BLaER1 (cell line): ENCODE results near the gene SSX2.
"Not testable (repeated sequence)": the region's sequence is repeated elsewhere in the genome, so short reads cannot be mapped to it uniquely, and the experiment has no call there.

Experiments
- H3K27ac ChIP-seq: shearing (Covaris generic); formaldehyde crosslinking; 2 replicates; pipeline ENCODE4 v1.8.1; 2022
- H3K27me3 ChIP-seq: shearing (Covaris generic); formaldehyde crosslinking; 2 replicates; pipeline ENCODE4 v1.8.1; 2022
- H3K36me3 ChIP-seq: shearing (Covaris generic); formaldehyde crosslinking; 2 replicates; pipeline ENCODE4 v1.8.1; 2022
- H3K4me1 ChIP-seq: shearing (Covaris generic); formaldehyde crosslinking; 2 replicates; pipeline ENCODE4 v1.8.1; 2022
- H3K4me2 ChIP-seq: shearing (Covaris generic); formaldehyde crosslinking; 2 replicates; pipeline ENCODE4 v1.8.1; 2022
- H3K4me3 ChIP-seq: shearing (Covaris generic); formaldehyde crosslinking; 2 replicates; pipeline ENCODE4 v1.8.1; 2022
- H3K9ac ChIP-seq: shearing (Covaris generic); formaldehyde crosslinking; 2 replicates; pipeline ENCODE4 v1.8.1; 2022
- H3K9me3 ChIP-seq: shearing (Covaris generic); formaldehyde crosslinking; 2 replicates; pipeline ENCODE4 v1.8.1; 2022
- H4K20me1 ChIP-seq: shearing (Covaris generic); formaldehyde crosslinking; 2 replicates; pipeline ENCODE4 v1.8.1; 2022
- Cebpa-rat ChIP-seq: shearing (Covaris generic); IDR thresholded peaks from 2 replicates; pipeline ENCODE4 v1.8.1; 2022

Gene SSX2, protein sequence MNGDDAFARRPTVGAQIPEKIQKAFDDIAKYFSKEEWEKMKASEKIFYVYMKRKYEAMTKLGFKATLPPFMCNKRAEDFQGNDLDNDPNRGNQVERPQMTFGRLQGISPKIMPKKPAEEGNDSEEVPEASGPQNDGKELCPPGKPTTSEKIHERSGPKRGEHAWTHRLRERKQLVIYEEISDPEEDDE

GRCh38 chrX:52707078-52707477, at the start of gene SSX2:
SSX2 (minus strand) TSS chrX:52707178; CDS start chrX:52705749, 1,429 bp downstream.
- H3K27ac ChIP-seq, H3K4me2 ChIP-seq, H4K20me1 ChIP-seq, H3K4me1 ChIP-seq, H3K9me3 ChIP-seq, H3K27me3 ChIP-seq, H3K4me3 ChIP-seq, H3K9ac ChIP-seq, H3K36me3 ChIP-seq: not testable (repeated sequence)

- H3K4me3 ChIP-seq, H4K20me1 ChIP-seq, H3K27me3 ChIP-seq, H3K36me3 ChIP-seq, H3K9ac ChIP-seq, H3K4me2 ChIP-seq, H3K27ac ChIP-seq, H3K9me3 ChIP-seq, H3K4me1 ChIP-seq: not testable (repeated sequence)
These were observed 44.0 kb upstream of the SSX2 start, which contains the start of gene SSX2B for GRCh38 chrX:52750952-52751351. SSX2B (plus strand) TSS chrX:52751252; CDS start chrX:52752681, 1,429 bp downstream.

DNA sequence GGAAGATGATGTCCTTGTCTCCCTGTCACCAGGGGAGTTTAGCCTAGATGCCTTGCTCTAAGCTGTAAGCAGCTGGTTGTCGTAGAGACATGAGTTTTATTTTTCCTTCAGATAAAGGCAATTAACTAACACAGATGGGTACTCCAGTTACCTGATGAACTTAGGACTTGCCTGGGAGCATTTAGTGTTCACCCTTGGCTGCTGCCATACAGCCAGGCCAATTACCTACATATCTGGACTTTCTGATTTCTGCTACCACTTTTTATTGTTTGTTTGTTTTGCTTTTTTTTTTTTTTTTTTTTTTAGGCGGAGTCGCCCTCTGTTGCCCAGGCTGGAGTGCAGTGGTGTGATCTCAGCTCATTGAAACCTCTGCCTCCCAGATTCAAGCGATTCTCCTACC, 14.9 kb downstream of the SSX2 start:
- H3K4me3 ChIP-seq, H3K4me2 ChIP-seq, H3K36me3 ChIP-seq, H3K27me3 ChIP-seq, H3K4me1 ChIP-seq, H4K20me1 ChIP-seq, H3K9me3 ChIP-seq, H3K9ac ChIP-seq, H3K27ac ChIP-seq: not testable (repeated sequence)

- H3K9ac ChIP-seq, H3K27ac ChIP-seq, H3K4me1 ChIP-seq, H4K20me1 ChIP-seq, H3K36me3 ChIP-seq, H3K9me3 ChIP-seq, H3K4me3 ChIP-seq, H3K4me2 ChIP-seq: not testable (repeated sequence)
- peaks cover 70% of the 10 kb centered on the region for H3K27me3 ChIP-seq
These were observed 44.8 kb downstream of the SSX2 start for GRCh38 chrX:52662218-52662617.

GRCh38 chrX:52655475-52655874, 51.5 kb downstream of the SSX2 start:
- not testable (repeated sequence) for H3K4me3 ChIP-seq, H3K27ac ChIP-seq, H3K9ac ChIP-seq, H3K36me3 ChIP-seq, H4K20me1 ChIP-seq, H3K9me3 ChIP-seq, H3K4me2 ChIP-seq
- Histone ChIP-seq H3K4me1 (peaks cover 16% of the 10 kb centered on the region), H3K27me3 (peaks cover 69% of the 10 kb centered on the region)

- H3K9me3 ChIP-seq, H3K9ac ChIP-seq, H3K27ac ChIP-seq: not testable (repeated sequence)
These were observed 52.2 kb downstream of the SSX2 start, which contains the start of gene SSX7 for GRCh38 chrX:52654800-52655199. SSX7 (minus strand) TSS chrX:52654900; CDS start chrX:52653472, 1,428 bp downstream.

DNA sequence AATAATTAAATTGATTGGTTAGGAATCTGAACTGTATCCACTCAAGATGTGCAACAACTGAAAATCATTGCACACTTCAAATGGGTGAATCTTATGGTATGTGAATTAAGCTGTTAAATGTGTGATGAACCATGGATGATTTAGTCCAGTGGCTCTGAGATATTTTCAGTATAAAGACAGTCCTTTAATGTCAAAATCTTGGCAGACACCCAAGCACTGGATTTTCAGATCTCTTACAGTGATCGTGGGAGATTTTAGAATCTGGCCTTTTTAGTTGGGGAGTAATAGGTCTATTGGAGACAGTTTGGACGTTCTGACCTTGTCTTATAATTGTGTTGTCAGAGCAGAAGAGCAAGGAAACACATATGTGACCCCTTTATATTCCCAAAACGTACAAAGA, 56.3 kb downstream of the SSX2 start:
- H3K36me3 ChIP-seq, H3K4me3 ChIP-seq, H3K27ac ChIP-seq, H3K9ac ChIP-seq, H4K20me1 ChIP-seq: not testable (repeated sequence)
- Histone ChIP-seq H3K4me2 (peak overlapping the region; percentile 55), H3K4me1 (peaks cover 38% of the 10 kb centered on the region), H3K27me3 (peaks cover 87% of the 10 kb centered on the region), H3K9me3 (peaks cover 11% of the 10 kb centered on the region; the same call in 1 of the 2 replicates)

More at GRCh38 chrX:52654800-52655199, 52.2 kb downstream of the SSX2 start, which contains the start of gene SSX7:
- peak; percentile 18; the same call in 1 of the 2 replicates for TF ChIP-seq Cebpa-rat
- not testable (repeated sequence) for H3K4me3 ChIP-seq, H4K20me1 ChIP-seq, H3K36me3 ChIP-seq, H3K4me2 ChIP-seq
- Histone ChIP-seq H3K4me1 (peaks cover 22% of the 10 kb centered on the region), H3K27me3 (peaks cover 69% of the 10 kb centered on the region)

DNA sequence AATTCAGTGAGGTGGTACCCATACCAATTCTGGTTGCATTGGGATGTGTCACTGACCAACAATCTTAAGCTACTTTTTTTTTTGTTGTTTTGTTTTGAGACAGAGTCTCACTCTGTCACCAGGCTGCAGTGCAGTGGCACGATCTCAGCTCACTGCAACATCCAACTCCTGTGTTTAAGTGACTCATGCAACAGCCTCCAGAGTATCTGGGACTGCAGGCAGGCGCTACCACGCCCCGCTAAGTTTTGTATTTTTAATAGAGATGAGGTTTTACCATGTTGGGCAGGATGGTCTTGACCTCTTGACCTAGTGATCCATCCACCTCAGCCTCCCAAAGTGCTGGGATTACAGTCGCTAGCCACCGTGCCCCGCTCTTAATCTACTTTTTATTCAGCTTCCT, 58.0 kb downstream of the SSX2 start:
- H4K20me1 ChIP-seq, H3K4me3 ChIP-seq, H3K36me3 ChIP-seq, H3K9ac ChIP-seq, H3K27ac ChIP-seq: not testable (repeated sequence)
- Histone ChIP-seq H3K27me3 (peaks cover 82% of the 10 kb centered on the region), H3K4me1 (peaks cover 38% of the 10 kb centered on the region), H3K9me3 (peaks cover 14% of the 10 kb centered on the region; the same call in 1 of the 2 replicates), H3K4me2 (peak overlapping the region; percentile 55)
